ENCODE measurements around the gene ALOX5.
"Not testable (repeated sequence)": the region's sequence is repeated elsewhere in the genome, so short reads cannot be mapped to it uniquely, and the experiment has no call there.

GRCh38 chr10:45346652-45347335, 27.2 kb upstream of the ALOX5 start:
- not testable (repeated sequence) for TF ChIP-seq CTCF, POLR2A (IDR thresholded peaks at IDR 0.05)

All from body of pancreas (tissue), 4 donors.